IPS-18c (cell line): Measurements from ENCODE around the gene GSTO1.
"Not testable (repeated sequence)": the region's sequence is repeated elsewhere in the genome, so short reads cannot be mapped to it uniquely, and the experiment has no call there.

Experiments used
- H3K4me3 ChIP-seq: 2 replicates; pipeline ENCODE4 v1.7.0; 2013; ENCODE audit warnings: low read depth, mild to moderate bottlenecking, low read length, moderate library complexity; ENCODE audit not compliant: insufficient read depth
- H3K9me3 ChIP-seq: one replicate; pipeline ENCODE4 v1.6.1; 2013; ENCODE audit warnings: mild to moderate bottlenecking, low read length, moderate library complexity; ENCODE audit not compliant: control insufficient read depth, insufficient read depth

The GSTO1 gene

GRCh38 chr10:104245066-104245632 is 9.5 kb upstream of the GSTO1 start:
- Histone ChIP-seq H3K4me3 (no peak overlapping the region), H3K9me3 (no peaks in the 10 kb centered on the region)

GRCh38 chr10:104246976-104247375 is 7.7 kb upstream of the GSTO1 start:
- no peaks in the 10 kb centered on the region for H3K9me3 ChIP-seq

GRCh38 chr10:104247513-104248146 is 7.1 kb upstream of the GSTO1 start:
- no peak overlapping the region for H3K4me3 ChIP-seq
- H3K9me3 ChIP-seq = no peaks in the 10 kb centered on the region

More at GRCh38 chr10:104246976-104247375, 7.7 kb upstream of the GSTO1 start:
- H3K4me3 ChIP-seq = no peak overlapping the region

- H3K9me3 ChIP-seq, H3K4me3 ChIP-seq: not testable (repeated sequence)
Observed at GRCh38 chr10:104248931-104249330, 5.8 kb upstream of the GSTO1 start.

GRCh38 chr10:104250371-104250770 is 4.3 kb upstream of the GSTO1 start:
- no peaks in the 10 kb centered on the region for H3K9me3 ChIP-seq
- no peak overlapping the region for H3K4me3 ChIP-seq

- Histone ChIP-seq H3K9me3 (no peaks in the 10 kb centered on the region), H3K4me3 (no peak overlapping the region)
Observed at GRCh38 chr10:104251443-104251842, 3.2 kb upstream of the GSTO1 start.

- no peaks in the 10 kb centered on the region for H3K9me3 ChIP-seq
Observed at GRCh38 chr10:104252368-104252767, 2.3 kb upstream of the GSTO1 start.

GRCh38 chr10:104253106-104253505 is 1.6 kb upstream of the GSTO1 start:
- no peak overlapping the region; the same call in 1 of the 2 replicates for H3K4me3 ChIP-seq
- H3K9me3 ChIP-seq = no peaks in the 10 kb centered on the region

More at GRCh38 chr10:104252368-104252767, 2.3 kb upstream of the GSTO1 start:
- H3K4me3 ChIP-seq = no peak overlapping the region

- H3K9me3 ChIP-seq = no peaks in the 10 kb centered on the region
- peak overlapping the region; percentile 74 for H3K4me3 ChIP-seq
Observed at GRCh38 chr10:104253606-104254410, 884 bp upstream of the GSTO1 start.

- peak overlapping the region; percentile 74 for H3K4me3 ChIP-seq
- H3K9me3 ChIP-seq = no peaks in the 10 kb centered on the region
Observed at GRCh38 chr10:104255311-104255981, 754 bp downstream of the GSTO1 start.

- Histone ChIP-seq H3K4me3 (no peak overlapping the region), H3K9me3 (no peaks in the 10 kb centered on the region)
Observed at GRCh38 chr10:104256335-104256961, 1.8 kb downstream of the GSTO1 start.

- Histone ChIP-seq H3K4me3 (no peak overlapping the region), H3K9me3 (no peaks in the 10 kb centered on the region)
Observed at GRCh38 chr10:104257235-104257634, 2.5 kb downstream of the GSTO1 start.

GRCh38 chr10:104258209-104258608 is 3.5 kb downstream of the GSTO1 start:
- Histone ChIP-seq H3K4me3 (no peak overlapping the region), H3K9me3 (no peaks in the 10 kb centered on the region)

- Histone ChIP-seq H3K9me3 (no peaks in the 10 kb centered on the region), H3K4me3 (no peak overlapping the region)
Observed at GRCh38 chr10:104259456-104259855, 4.8 kb downstream of the GSTO1 start.

- no peak overlapping the region for H3K4me3 ChIP-seq
Observed at GRCh38 chr10:104259999-104260774, 5.5 kb downstream of the GSTO1 start.

GRCh38 chr10:104260775-104261115 is 6.1 kb downstream of the GSTO1 start:
- no peak overlapping the region for H3K4me3 ChIP-seq
- H3K9me3 ChIP-seq = no peaks in the 10 kb centered on the region

More at GRCh38 chr10:104259999-104260774, 5.5 kb downstream of the GSTO1 start:
- H3K9me3 ChIP-seq = no peaks in the 10 kb centered on the region

- Histone ChIP-seq H3K9me3 (no peaks in the 10 kb centered on the region), H3K4me3 (no peak overlapping the region)
Observed at GRCh38 chr10:104262055-104262454, 7.4 kb downstream of the GSTO1 start.
